T1000 (cell line): ENCODE data around the gene PRPS2.
A peak's percentile ranks its signal among the peaks of the same experiment; 100 is the strongest.

Experiments
- DNase-seq: peaks from one replicate; lab custom pipeline; 2025; ENCODE audit warnings: mixed read lengths; lab: John Stamatoyannopoulos, UW

Gene PRPS2

GRCh38 chrX:12791257-12792228 lies at the start of gene PRPS2:
TSS of gene PRPS2 (plus strand) at chrX:12791412. CDS start at chrX:12791498, 86 bp downstream.
- DNase-seq, result peak; percentile 13

DNA sequence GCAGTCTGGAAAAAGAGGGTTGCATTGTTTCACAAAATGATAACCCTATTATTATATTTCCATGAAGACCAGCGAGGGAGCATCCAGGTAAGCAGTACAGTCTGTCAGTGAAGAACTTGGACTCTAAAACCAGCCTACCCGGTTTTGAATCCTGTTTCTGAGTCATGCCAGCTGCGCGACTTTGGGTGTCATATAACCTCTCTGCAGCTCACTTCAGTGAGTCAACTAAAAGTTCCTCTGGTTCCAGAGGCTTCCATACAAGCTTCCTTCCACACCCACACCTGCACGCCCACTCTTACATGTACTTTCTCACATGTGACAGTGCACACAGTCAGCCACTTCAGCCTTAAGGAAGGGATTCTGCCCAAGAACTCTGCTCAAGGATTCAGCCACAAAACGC lies 49.8 kb upstream of the PRPS2 start:
- DNase-seq, result no peak

DNA sequence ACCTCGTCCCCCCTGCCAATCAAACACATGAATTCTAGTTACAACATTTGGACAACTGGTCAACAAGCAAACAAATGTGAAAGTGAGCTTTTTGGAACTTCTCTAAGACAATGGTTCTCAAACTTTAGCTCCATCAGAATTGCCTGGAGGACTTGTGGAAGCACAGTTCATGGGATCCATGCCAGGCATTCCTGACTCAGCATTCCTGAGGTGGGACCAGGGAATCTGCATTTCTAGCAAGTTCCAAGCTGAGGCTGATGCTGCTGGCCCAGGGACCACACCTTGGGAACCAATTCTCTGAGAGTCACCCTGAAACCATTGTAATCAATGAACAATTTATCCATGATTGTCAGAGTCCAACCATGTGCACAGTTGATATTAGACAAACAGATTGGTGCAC lies 43.8 kb upstream of the PRPS2 start:
- DNase-seq, result no peak

GRCh38 chrX:12751887-12752286 lies 39.3 kb upstream of the PRPS2 start:
- no peak for DNase-seq

GRCh38 chrX:12753366-12753765 lies 37.8 kb upstream of the PRPS2 start:
- DNase-seq, result no peak

DNA sequence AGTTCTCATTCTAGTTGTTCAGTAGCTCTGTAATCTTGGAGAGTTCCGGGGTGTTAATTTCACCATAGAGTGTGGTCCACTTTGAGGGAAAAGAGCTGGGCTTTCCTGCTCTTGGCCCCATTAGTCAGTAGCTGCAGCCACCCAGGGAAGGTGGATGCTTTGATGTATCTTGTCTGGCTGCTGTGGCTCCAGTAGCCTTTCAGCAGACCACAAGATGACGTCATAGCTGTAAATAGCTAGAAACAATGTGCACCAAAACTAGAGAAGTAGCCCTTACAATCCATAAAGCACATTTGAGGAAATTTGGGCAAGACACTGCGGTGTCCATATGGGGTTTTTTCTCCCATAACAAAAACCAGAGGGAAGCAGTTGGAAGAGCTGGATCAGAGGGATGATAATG lies 32.9 kb upstream of the PRPS2 start:
- DNase-seq, result no peak

DNA sequence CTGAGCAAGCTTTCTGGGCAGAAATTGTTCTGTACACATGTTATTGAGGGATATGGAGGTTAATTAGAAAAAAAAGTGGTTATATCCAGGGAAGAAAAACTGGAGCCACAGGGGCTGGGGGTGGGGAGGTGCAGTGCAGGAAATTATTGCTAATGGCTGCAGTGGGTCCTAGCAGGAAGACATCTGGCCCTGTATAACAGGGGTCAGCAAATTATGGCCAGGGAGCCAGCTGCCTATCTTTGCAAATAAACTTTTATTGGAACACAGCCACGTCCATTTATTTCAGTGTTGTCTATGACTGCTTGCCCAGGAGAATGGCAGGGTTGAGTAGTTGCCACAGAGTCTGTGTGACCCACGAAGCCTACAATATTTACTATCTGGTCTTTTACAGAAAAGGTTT lies 23.4 kb upstream of the PRPS2 start:
- DNase-seq, result no peak

- DNase-seq, result no peak
Observed at GRCh38 chrX:12768491-12768890, 22.7 kb upstream of the PRPS2 start.

GRCh38 chrX:12770440-12770839 lies 20.8 kb upstream of the PRPS2 start:
- DNase-seq, result no peak

- DNase-seq, result no peak
Observed at GRCh38 chrX:12771445-12772069, 19.7 kb upstream of the PRPS2 start.

GRCh38 chrX:12777670-12778069 lies 13.5 kb upstream of the PRPS2 start:
- no peak for DNase-seq

- no peak for DNase-seq
Observed at GRCh38 chrX:12779534-12779933, 11.7 kb upstream of the PRPS2 start.

- no peak for DNase-seq
Observed at GRCh38 chrX:12788645-12789044, 2.6 kb upstream of the PRPS2 start.

DNA sequence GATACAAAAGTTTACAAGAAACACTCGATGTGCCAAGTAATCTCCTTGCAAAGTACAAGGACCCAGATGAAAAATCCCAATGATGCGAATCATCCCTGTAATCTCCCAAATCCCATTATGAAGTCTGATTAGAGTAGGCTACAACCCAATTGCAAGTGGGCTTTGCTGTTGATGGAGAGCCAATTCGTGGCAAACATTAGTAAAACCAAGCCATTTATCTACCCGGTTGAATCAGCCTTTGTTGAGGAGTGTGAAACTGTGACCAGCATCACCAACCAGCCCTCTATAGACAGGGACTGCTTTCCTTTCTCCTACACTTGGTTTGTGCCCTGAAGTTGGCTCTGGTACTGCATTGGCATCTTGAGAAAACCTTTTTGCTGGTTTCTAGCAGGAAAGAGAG lies 1.2 kb upstream of the PRPS2 start:
- no peak for DNase-seq

DNA sequence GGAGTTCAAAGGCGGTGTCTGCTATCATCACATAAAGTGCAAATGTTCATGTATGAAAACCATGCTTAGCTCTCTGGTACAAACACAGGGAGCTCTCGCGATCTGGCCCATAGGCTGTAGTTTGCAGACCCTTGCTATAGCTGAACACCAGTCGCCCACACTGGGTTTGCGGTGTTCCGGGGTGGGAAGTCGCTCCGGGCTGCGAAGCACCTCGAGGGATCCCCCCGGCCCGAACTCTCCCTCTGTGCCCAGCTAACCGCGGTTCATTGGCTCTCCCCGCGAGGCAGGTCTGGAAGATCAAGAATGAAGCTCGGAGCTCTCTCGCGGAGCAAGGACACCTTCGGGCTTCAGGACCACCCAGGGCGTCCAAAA lies 341 bp upstream of the PRPS2 start:
- no peak for DNase-seq

- no peak for DNase-seq
Observed at GRCh38 chrX:12792711-12793110, 1.5 kb downstream of the PRPS2 start.

DNA sequence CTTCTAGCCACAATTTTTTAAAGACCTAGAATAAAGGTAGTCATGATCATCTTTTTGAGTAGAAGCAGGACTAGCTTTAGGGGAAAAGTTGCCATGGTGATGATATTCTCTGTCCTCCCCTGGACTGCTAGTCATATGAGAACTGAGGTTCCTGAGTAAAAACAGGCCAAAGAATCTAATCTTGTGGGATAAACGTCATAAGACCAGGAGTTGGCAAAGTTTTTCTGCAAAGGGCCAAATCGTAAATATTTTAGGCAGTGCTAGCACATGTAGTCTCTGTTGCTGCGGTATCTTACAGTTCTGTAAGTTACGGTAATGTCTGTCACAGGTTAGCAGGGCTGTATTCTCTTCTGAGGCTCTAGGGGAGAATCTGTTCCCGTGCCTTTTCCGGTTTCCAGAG lies 3.4 kb downstream of the PRPS2 start:
- no peak for DNase-seq

DNA sequence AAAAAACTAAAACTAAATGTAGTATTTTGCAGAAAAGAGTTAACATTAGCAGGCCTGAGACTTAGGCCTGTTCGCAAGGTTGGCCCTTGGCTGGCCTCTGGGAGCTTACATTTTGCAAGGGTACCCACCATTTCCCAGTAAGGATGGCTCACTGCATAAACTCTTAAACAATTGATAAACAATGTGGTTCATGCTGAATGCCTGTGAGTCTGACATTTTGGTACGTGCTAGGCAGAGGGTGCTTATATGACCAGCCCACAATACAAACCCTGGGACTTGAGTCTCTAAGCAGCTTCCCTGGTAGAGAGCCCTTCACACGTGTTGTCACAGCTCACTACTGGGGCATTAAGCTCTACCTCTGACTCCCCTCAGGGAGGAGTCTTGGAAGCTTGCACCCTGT lies 7.4 kb downstream of the PRPS2 start:
- DNase-seq, result no peak

GRCh38 chrX:12799118-12799517 lies 7.9 kb downstream of the PRPS2 start:
- DNase-seq, result no peak

DNA sequence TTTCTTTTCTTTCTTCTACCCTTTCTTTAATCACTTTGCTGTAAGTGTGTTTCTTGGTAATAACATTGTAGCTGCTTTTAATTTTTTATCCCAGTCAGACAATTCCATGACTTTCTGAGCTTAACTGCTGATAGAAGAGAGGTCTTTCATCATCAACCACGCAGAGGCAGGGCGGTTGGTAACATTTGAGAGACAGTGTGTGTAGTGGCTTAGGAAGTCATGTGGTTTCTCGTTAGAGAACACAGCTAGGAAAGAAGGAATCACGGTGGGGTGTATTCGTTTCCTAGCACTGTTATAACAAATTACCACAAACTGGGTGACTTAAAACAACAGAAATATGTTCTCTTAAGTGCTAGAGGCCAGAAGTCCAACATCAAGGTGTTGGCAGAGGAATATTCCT lies 11.5 kb downstream of the PRPS2 start:
- DNase-seq, result no peak

DNA sequence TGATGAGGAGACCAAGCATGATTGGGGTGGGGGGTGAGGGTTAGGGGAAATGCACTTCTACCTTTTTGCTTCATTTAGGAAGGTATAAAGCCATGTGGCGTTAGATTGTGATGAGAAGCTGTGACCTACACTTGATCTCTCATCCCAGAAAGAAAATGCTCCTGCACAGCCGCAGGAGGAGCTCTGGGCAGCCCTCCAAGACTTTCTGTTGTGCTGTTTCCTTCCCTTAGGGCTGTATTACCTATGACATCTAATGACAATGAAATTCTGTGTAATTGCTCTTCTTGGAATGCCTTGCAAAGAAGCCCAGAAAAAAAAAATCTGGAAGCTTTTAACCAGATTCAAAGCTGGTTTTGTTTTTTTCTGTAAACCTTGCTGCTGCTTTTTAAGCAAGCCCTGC lies 13.4 kb downstream of the PRPS2 start:
- no peak for DNase-seq

GRCh38 chrX:12805333-12805732 lies 14.1 kb downstream of the PRPS2 start:
- DNase-seq, result no peak

- DNase-seq, result no peak
Observed at GRCh38 chrX:12811658-12812057, 20.4 kb downstream of the PRPS2 start.

DNA sequence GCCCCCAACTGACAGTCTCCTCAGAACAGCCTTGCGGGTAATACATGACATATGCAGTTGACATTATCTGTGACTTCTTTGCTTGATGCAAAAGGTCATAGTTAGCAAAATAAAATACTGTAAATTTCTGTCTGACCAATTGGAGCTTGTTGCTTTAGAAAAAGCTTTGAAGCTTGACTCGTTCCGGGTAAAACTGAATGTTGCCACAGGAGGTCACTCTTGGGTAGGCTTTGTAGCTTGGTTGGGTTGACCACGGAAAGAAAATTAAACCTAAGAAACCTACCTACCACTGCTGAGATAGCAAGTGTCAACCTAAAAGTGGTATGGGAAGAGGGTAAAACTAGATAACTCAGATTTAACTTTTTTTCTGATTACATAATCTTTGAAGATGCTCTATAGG lies 23.2 kb downstream of the PRPS2 start:
- no peak for DNase-seq
